Measurements from ENCODE around the gene CISD2.
"Not testable (repeated sequence)": the region's sequence is repeated elsewhere in the genome, so short reads cannot be mapped to it uniquely, and the experiment has no call there.

GRCh38 chr4:102878349-102878748 lies 9.6 kb downstream of the CISD2 start:
- TF ChIP-seq NR3C1 (IDR thresholded peaks at IDR 0.05); CTCF (IDR thresholded peaks at IDR 0.05); MAX (IDR thresholded peaks at IDR 0.05); ELK1 (IDR thresholded peaks at IDR 0.05; ENCODE audit: low read depth, low read length); MAZ (IDR thresholded peaks at IDR 0.05; ENCODE audit: borderline replicate concordance, low read depth, low read length); JUN (IDR thresholded peaks at IDR 0.05); CHD4 (IDR thresholded peaks at IDR 0.05; ENCODE audit: borderline replicate concordance); ZFP36 (IDR thresholded peaks at IDR 0.05; ENCODE audit: borderline replicate concordance, partially characterized antibody); POLR2A (IDR thresholded peaks at IDR 0.05; ENCODE audit: low read length); RAD21 (conservative IDR thresholded peaks at IDR 0.05 in 1 of 2, IDR thresholded peaks at IDR 0.05 in 1 of 2); EP300 (IDR thresholded peaks at IDR 0.05); CHD2 (IDR thresholded peaks at IDR 0.05; ENCODE audit: low read length, partially characterized antibody); HOXA7 (CRISPR knock-in tag; IDR thresholded peaks at IDR 0.05); NPAS2 (CRISPR knock-in tag; IDR thresholded peaks at IDR 0.05; ENCODE audit: borderline replicate concordance): not testable (repeated sequence)

Data from A549 (cell line).